ENCODE measurements around the gene RFC4. TPM values are rescaled to one million over a fixed set of nuclear protein-coding genes. Genes with fewer than 3 reads are reported as not detected.
A peak's percentile ranks its signal among the peaks of the same experiment; 100 is the strongest.

Gene RFC4
- total and polyA plus RNA-seq, 9 of the 15 experiments (the other 6 are each of a cell fraction or from before 2014, with no cell fraction given): 105 to 227 (median 180) TPM

DNA sequence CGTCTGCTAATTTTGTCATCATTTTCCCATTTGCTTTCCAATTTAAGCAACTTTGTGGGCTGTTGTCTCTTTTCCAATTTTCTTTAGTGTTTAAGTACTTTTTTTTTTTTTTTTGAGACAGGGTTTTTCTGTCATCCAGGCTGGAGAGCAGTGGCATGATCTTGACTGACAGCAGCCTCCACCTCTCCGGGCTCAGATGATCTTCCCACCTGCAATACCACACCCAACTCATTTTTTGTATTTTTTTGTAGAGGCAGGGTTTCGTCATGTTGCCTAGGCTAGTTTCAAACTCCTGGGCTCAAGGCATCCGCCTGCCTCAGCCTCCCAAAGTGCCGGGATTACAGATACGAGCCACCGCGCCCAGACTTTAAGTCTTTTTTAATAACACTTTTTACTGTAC is 49.1 kb downstream of the RFC4 start (continued):
- TF ChIP-seq, protein P1, sequence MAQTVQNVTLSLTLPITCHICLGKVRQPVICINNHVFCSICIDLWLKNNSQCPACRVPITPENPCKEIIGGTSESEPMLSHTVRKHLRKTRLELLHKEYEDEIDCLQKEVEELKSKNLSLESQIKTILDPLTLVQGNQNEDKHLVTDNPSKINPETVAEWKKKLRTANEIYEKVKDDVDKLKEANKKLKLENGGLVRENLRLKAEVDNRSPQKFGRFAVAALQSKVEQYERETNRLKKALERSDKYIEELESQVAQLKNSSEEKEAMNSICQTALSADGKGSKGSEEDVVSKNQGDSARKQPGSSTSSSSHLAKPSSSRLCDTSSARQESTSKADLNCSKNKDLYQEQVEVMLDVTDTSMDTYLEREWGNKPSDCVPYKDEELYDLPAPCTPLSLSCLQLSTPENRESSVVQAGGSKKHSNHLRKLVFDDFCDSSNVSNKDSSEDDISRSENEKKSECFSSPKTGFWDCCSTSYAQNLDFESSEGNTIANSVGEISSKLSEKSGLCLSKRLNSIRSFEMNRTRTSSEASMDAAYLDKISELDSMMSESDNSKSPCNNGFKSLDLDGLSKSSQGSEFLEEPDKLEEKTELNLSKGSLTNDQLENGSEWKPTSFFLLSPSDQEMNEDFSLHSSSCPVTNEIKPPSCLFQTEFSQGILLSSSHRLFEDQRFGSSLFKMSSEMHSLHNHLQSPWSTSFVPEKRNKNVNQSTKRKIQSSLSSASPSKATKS (CRISPR knock-in tag; IDR thresholded peaks at IDR 0.05): no peak
- TF ChIP-seq, protein P2, sequence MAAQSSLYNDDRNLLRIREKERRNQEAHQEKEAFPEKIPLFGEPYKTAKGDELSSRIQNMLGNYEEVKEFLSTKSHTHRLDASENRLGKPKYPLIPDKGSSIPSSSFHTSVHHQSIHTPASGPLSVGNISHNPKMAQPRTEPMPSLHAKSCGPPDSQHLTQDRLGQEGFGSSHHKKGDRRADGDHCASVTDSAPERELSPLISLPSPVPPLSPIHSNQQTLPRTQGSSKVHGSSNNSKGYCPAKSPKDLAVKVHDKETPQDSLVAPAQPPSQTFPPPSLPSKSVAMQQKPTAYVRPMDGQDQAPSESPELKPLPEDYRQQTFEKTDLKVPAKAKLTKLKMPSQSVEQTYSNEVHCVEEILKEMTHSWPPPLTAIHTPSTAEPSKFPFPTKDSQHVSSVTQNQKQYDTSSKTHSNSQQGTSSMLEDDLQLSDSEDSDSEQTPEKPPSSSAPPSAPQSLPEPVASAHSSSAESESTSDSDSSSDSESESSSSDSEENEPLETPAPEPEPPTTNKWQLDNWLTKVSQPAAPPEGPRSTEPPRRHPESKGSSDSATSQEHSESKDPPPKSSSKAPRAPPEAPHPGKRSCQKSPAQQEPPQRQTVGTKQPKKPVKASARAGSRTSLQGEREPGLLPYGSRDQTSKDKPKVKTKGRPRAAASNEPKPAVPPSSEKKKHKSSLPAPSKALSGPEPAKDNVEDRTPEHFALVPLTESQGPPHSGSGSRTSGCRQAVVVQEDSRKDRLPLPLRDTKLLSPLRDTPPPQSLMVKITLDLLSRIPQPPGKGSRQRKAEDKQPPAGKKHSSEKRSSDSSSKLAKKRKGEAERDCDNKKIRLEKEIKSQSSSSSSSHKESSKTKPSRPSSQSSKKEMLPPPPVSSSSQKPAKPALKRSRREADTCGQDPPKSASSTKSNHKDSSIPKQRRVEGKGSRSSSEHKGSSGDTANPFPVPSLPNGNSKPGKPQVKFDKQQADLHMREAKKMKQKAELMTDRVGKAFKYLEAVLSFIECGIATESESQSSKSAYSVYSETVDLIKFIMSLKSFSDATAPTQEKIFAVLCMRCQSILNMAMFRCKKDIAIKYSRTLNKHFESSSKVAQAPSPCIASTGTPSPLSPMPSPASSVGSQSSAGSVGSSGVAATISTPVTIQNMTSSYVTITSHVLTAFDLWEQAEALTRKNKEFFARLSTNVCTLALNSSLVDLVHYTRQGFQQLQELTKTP (IDR thresholded peaks at IDR 0.05; ENCODE audit: low read depth in 1 of 2, partially characterized antibody in 2 of 2): no peak
- TF ChIP-seq, protein P3, sequence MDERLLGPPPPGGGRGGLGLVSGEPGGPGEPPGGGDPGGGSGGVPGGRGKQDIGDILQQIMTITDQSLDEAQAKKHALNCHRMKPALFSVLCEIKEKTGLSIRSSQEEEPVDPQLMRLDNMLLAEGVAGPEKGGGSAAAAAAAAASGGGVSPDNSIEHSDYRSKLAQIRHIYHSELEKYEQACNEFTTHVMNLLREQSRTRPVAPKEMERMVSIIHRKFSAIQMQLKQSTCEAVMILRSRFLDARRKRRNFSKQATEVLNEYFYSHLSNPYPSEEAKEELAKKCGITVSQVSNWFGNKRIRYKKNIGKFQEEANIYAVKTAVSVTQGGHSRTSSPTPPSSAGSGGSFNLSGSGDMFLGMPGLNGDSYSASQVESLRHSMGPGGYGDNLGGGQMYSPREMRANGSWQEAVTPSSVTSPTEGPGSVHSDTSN (CRISPR knock-in tag; IDR thresholded peaks at IDR 0.05; ENCODE audit: low read depth): no peak
- TF ChIP-seq, protein P3 (tag; conservative IDR thresholded peaks at IDR 0.05; ENCODE audit: low read depth): peak; percentile 47; the same call in 1 of the 2 replicates
- no peak for TF ChIP-seq KHSRP (IDR thresholded peaks at IDR 0.05)
- TF ChIP-seq NCOR1 (IDR thresholded peaks at IDR 0.05): no peak
- TF ChIP-seq, protein P4, sequence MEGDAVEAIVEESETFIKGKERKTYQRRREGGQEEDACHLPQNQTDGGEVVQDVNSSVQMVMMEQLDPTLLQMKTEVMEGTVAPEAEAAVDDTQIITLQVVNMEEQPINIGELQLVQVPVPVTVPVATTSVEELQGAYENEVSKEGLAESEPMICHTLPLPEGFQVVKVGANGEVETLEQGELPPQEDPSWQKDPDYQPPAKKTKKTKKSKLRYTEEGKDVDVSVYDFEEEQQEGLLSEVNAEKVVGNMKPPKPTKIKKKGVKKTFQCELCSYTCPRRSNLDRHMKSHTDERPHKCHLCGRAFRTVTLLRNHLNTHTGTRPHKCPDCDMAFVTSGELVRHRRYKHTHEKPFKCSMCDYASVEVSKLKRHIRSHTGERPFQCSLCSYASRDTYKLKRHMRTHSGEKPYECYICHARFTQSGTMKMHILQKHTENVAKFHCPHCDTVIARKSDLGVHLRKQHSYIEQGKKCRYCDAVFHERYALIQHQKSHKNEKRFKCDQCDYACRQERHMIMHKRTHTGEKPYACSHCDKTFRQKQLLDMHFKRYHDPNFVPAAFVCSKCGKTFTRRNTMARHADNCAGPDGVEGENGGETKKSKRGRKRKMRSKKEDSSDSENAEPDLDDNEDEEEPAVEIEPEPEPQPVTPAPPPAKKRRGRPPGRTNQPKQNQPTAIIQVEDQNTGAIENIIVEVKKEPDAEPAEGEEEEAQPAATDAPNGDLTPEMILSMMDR (IDR thresholded peaks at IDR 0.05 in 2 of 3, conservative IDR thresholded peaks at IDR 0.05 in 1 of 3; ENCODE audit: insufficient read depth in 2 of 3, low read depth in 1 of 3, low read length in 3 of 3): no peak
- TF ChIP-seq, protein P5, sequence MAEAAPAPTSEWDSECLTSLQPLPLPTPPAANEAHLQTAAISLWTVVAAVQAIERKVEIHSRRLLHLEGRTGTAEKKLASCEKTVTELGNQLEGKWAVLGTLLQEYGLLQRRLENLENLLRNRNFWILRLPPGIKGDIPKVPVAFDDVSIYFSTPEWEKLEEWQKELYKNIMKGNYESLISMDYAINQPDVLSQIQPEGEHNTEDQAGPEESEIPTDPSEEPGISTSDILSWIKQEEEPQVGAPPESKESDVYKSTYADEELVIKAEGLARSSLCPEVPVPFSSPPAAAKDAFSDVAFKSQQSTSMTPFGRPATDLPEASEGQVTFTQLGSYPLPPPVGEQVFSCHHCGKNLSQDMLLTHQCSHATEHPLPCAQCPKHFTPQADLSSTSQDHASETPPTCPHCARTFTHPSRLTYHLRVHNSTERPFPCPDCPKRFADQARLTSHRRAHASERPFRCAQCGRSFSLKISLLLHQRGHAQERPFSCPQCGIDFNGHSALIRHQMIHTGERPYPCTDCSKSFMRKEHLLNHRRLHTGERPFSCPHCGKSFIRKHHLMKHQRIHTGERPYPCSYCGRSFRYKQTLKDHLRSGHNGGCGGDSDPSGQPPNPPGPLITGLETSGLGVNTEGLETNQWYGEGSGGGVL (CRISPR knock-in tag; IDR thresholded peaks at IDR 0.05): no peak
- TF ChIP-seq ZKSCAN3 (CRISPR knock-in tag; IDR thresholded peaks at IDR 0.05): no peak
- no peak for TF ChIP-seq POLR3A (IDR thresholded peaks at IDR 0.05; ENCODE audit: borderline replicate concordance, extremely low read depth, insufficient read depth, insufficient read length)

Measured in K562 (cell line).